Stomach (tissue), 9 donors: Measurements from ENCODE around the gene KIAA1958. TPM values are rescaled to one million over a fixed set of nuclear protein-coding genes. Genes with fewer than 3 reads are reported as not detected.

Experiments used
- DNase-seq, 2 donors: peaks; one replicate each; pipeline versions ENCODE4 v3.0.0 to v3.0.0-alpha.2; 2013 to 2019
- H3K27ac ChIP-seq, 5 donors: fragments of 200-600 bp in 4 of 5; sonication (generic) in 4 of 5; one replicate each; pipeline ENCODE4 v1.5.1; 2013 to 2019; ENCODE audit warnings: mild to moderate bottlenecking in 1 of 5, moderate library complexity in 1 of 5
- H3K27me3 ChIP-seq, 3 donors: fragments of 200-600 bp; sonication (generic); one replicate each; pipeline ENCODE4 v1.5.1; 2017 to 2019; ENCODE audit warnings: mixed run types in 1 of 3
- H3K36me3 ChIP-seq, 4 donors: fragments of 200-600 bp; sonication (generic); 1 replicate in 3 of 4; 2 replicates in 1 of 4; pipeline ENCODE4 v1.5.1; 2016 to 2019
- H3K4me1 ChIP-seq, 4 donors: fragments of 200-600 bp; sonication (generic); one replicate each; pipeline ENCODE4 v1.5.1; 2016 to 2019
- H3K4me3 ChIP-seq, 4 donors: fragments of 200-600 bp; sonication (generic) in 3 of 4; one replicate each; pipeline ENCODE4 v1.5.1; 2016 to 2019; ENCODE audit warnings: mild to moderate bottlenecking in 1 of 4
- H3K9me3 ChIP-seq, 4 donors: fragments of 200-600 bp; sonication (generic); one replicate each; pipeline ENCODE4 v1.5.1; 2016 to 2019
- CTCF ChIP-seq, 7 experiments: fragments of 450-650 bp in 4 of 7; fragments of 200-600 bp in 3 of 7; sonication (generic) in 3 of 7; IDR thresholded peaks; one replicate each; pipeline ENCODE4 v1.5.1; 2016 to 2019; ENCODE audit warnings: antibody characterized with exemption in 7 of 7, control low read depth in 2 of 7, mild to moderate bottlenecking in 1 of 7
- EP300 ChIP-seq: sonication (generic); formaldehyde crosslinking; IDR thresholded peaks from one replicate; pipeline ENCODE4 v1.6.1; 2017; ENCODE audit warnings: antibody characterized with exemption
- POLR2A ChIP-seq, 4 donors: fragments of 450-650 bp; IDR thresholded peaks; one replicate each; pipeline ENCODE4 v1.6.1; 2016; ENCODE audit warnings: antibody characterized with exemption in 4 of 4, control low read depth in 2 of 4, mild to moderate bottlenecking in 1 of 4, moderate library complexity in 1 of 4
- POLR2AphosphoS5 ChIP-seq, 3 donors: sonication (generic); formaldehyde crosslinking; IDR thresholded peaks; one replicate each; pipeline ENCODE4 v1.6.1; 2016; ENCODE audit warnings: antibody characterized with exemption in 3 of 3
- WGBS, 5 donors: extraction: QIAGEN DNeasy Blood & Tissue Kit in 3 of 5; methylation state at CpG; one replicate each; pipeline versions ENCODE4 v1.1.5 to v1.1.7; 2013 to 2018; 5-methylcytosine and 5-hydroxymethylcytosine counted together
- intact Hi-C: fragments of 100-400 bp; cut with DNase I; formaldehyde crosslinking; loops from one replicate; pipeline ENCODE4 v1.15.1; 2023; ENCODE audit warnings: low total_unique reads
- polyA plus RNA-seq, 3 donors: library from polyadenylated mRNA; stranded (reverse); fragments of 200-250 nt; gene quantifications; one replicate each; pipeline ENCODE4 v1.2.3, GENCODE V29; 2013
- total RNA-seq, 5 donors: library from RNA; depleted of rRNA; stranded (reverse); fragments of >200 nt; gene quantifications; one replicate each; pipeline versions ENCODE4 v1.1.0 to v1.2.3, GENCODE V29; 2014 to 2016
- donor health status: healthy with polysubstance abuse.
- donor health status: Bipolar disorder and iron deficiency.
- donor health status: healthy.

The KIAA1958 gene
- total and polyA plus RNA-seq, 8 donors, result 0.60 to 77.7 (median 12.8) TPM

GRCh38 chr9:112530751-112531205 lies 44.2 kb downstream of the KIAA1958 start:
- Histone ChIP-seq H3K27ac (no peak overlapping the region), H3K36me3 (no peaks in the 10 kb centered on the region), H3K9me3 (no peaks in the 10 kb centered on the region), H3K4me3 (no peak overlapping the region), H3K4me1 (peaks cover 7 to 50% (median 28%) of the 10 kb centered on the region in 4 donors), H3K27me3 (no peaks in the 10 kb centered on the region)
- DNase-seq, result no peak
- 85 to 96% (median 91%) methylated on average over 6 of the region's 6 CpGs for WGBS, 5 donors
- intact Hi-C loops, result no loop called here
- TF ChIP-seq POLR2AphosphoS5 (IDR thresholded peaks at IDR 0.05) (no peak), EP300 (no peak), CTCF (IDR thresholded peaks at IDR 0.05) (no peak), POLR2A (IDR thresholded peaks at IDR 0.05) (no peak)

GRCh38 chr9:112531666-112532282 lies 45.1 kb downstream of the KIAA1958 start:
- no peak for DNase-seq
- 65 to 73% (median 67%) methylated on average over 6 of the region's 6 CpGs for WGBS, 5 donors
- intact Hi-C loops, result no loop called here
- Histone ChIP-seq H3K27me3 (no peaks in the 10 kb centered on the region), H3K27ac (no peak overlapping the region), H3K9me3 (no peaks in the 10 kb centered on the region), H3K36me3 (no peaks in the 10 kb centered on the region), H3K4me1 (peaks cover under 1 to 44% (median 30%) of the 10 kb centered on the region in 4 donors), H3K4me3 (no peak overlapping the region)
- no peak for TF ChIP-seq POLR2A (IDR thresholded peaks at IDR 0.05)
- no peak for TF ChIP-seq EP300
- TF ChIP-seq CTCF (IDR thresholded peaks at IDR 0.05), result no peak
- no peak for TF ChIP-seq POLR2AphosphoS5 (IDR thresholded peaks at IDR 0.05)

- DNase-seq, result no peak
- no peak overlapping the region for H3K4me3 ChIP-seq
- intact Hi-C loops, result no loop called here
- H3K4me1 ChIP-seq, result peaks cover 0 to 40% (median 26%) of the 10 kb centered on the region in 4 donors
- H3K36me3 ChIP-seq, result no peaks in the 10 kb centered on the region
- H3K27me3 ChIP-seq, result no peaks in the 10 kb centered on the region
- 13 to 29% (median 19%) methylated on average over 1 of the region's 1 CpG for WGBS, 5 donors
- no peak overlapping the region for H3K27ac ChIP-seq
- no peaks in the 10 kb centered on the region for H3K9me3 ChIP-seq
- TF ChIP-seq POLR2A (IDR thresholded peaks at IDR 0.05) (no peak), POLR2AphosphoS5 (IDR thresholded peaks at IDR 0.05) (no peak), EP300 (no peak), CTCF (IDR thresholded peaks at IDR 0.05) (no peak)
These were observed 45.8 kb downstream of the KIAA1958 start for GRCh38 chr9:112532427-112532826.

- Histone ChIP-seq H3K36me3 (no peaks in the 10 kb centered on the region), H3K4me1 (peaks cover 0 to 28% (median 14%) of the 10 kb centered on the region in 4 donors), H3K9me3 (no peaks in the 10 kb centered on the region), H3K4me3 (no peak overlapping the region), H3K27me3 (no peaks in the 10 kb centered on the region), H3K27ac (no peak overlapping the region)
- intact Hi-C loops, result no loop called here
- DNase-seq, result no peak
- TF ChIP-seq EP300 (no peak), POLR2A (IDR thresholded peaks at IDR 0.05) (no peak), POLR2AphosphoS5 (IDR thresholded peaks at IDR 0.05) (no peak), CTCF (IDR thresholded peaks at IDR 0.05) (no peak)
- 83 to 91% (median 90%) methylated on average over 3 of the region's 3 CpGs for WGBS, 5 donors
These were observed 47.0 kb downstream of the KIAA1958 start for GRCh38 chr9:112533660-112534059.
